ENCODE measurements around the gene BCL11B. TPM values are rescaled to one million over a fixed set of nuclear protein-coding genes. Genes with fewer than 3 reads are reported as not detected.

Gene BCL11B
- total and polyA plus RNA-seq, 2 donors (not counting 1 experiment from before 2014, with no cell fraction given): 0.33 to 0.42 TPM

DNA sequence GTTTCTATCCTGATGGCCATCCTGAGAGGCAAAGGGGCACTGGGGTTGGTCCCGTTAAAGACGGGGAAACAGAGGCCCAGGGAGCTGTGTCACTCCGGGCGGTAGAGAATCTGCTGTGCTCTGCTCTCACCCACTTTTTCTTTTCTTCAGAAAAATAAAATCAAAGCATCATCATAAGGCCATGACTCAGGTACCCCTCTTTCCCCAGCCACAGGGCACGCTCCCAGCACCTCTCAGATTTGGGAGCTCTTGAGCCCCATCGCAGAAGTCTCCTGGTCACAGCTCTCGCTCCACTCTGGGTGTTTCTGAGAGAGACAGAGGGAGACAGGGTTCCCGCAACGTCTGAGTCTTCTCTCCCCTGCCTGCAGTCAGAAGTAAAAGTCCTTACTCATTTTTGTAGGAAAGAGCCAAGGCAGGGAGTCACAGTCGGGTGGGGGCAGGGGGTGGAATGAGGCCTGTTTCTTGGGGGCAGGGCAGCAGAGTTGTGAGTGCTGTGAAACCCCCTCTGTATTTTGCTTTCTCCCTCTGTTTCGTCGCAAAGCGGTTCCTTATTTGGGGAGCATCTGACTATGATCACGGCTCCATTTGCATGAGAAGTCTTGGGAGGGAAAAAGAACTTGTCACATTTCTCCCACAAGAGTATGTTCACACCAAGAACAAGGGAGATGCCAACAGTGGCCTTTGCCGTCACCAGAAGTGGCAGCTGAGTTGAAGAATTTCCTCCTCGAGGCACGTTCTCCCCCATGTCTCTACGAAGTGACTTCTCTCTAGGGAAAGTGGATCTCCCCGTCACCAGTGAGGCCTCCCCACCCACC lies 139.0 kb downstream of the BCL11B start:
- Mint-ChIP-seq H3K4me1 (no peaks in the 10 kb centered on the region), H3K27ac (no peak overlapping the region), H3K27me3 (no peaks in the 10 kb centered on the region), H3K9me3 (ENCODE audit: insufficient read depth) (peaks cover 4% of the 10 kb centered on the region), H3K4me3 (no peak overlapping the region)
- Histone ChIP-seq H2AFZ (ENCODE audit: insufficient read depth, low read depth, low read length, poor library complexity, severe bottlenecking) (no peak overlapping the region), H3K27me3 (replicated peaks in 1 of 4; ENCODE audit: control extremely low read depth in 1 of 4, control insufficient read depth in 3 of 4, insufficient read depth in 4 of 4, low read length in 3 of 4) (no peaks in the 10 kb centered on the region), H3K4me2 (replicated peaks; ENCODE audit: low read depth, low read length, poor library complexity, severe bottlenecking) (no peak overlapping the region), H3K4me3 (ENCODE audit: control extremely low read depth in 1 of 5, extremely low read depth in 1 of 5, insufficient read depth in 1 of 5, low read depth in 2 of 5, low read length in 4 of 5) (no peak overlapping the region), H3K9ac (ENCODE audit: low read length) (no peak overlapping the region), H3K27ac (ENCODE audit: low read length in 2 of 2) (no peak overlapping the region), H3K36me3 (replicated peaks in 1 of 2; ENCODE audit: control extremely low read depth in 1 of 2, control insufficient read depth in 1 of 2, extremely low read depth in 1 of 2, insufficient read depth in 2 of 2, low read length in 1 of 2) (no peaks in the 10 kb centered on the region), H3K9me3 (ENCODE audit: control extremely low read depth in 1 of 3, control insufficient read depth in 2 of 3, insufficient read depth in 1 of 3, low read length in 2 of 3) (peaks cover 0 to 47% (median 0%) of the 10 kb centered on the region in 3 donors), H3K79me2 (ENCODE audit: control insufficient read depth, insufficient read depth, low read length) (no peaks in the 10 kb centered on the region), H4K20me1 (ENCODE audit: control insufficient read depth, insufficient read depth, low read length, poor library complexity, severe bottlenecking) (no peaks in the 10 kb centered on the region), H3K4me1 (ENCODE audit: control insufficient read depth in 2 of 2, insufficient read depth in 2 of 2, low read length in 2 of 2) (no peaks in the 10 kb centered on the region)
- ChIA-PET POLR2A (no interaction called here), CTCF (interaction anchor here (0.6 kb wide), 1 partner anchor 797 kb away, joined by 6 read pairs; no protein-coding TSS in a partner anchor)
- TF ChIP-seq EZH2 (IDR thresholded peaks at IDR 0.05; ENCODE audit: borderline replicate concordance, insufficient read depth, low read depth, low read length, poor library complexity, severe bottlenecking) (no peak), CTCF (IDR thresholded peaks at IDR 0.05) (no peak)
- DNase-seq (no peak), ATAC-seq (ENCODE audit: low read depth) (no peak)
- intact Hi-C loops (cut with micrococcal nuclease): no loop called here
- 83% methylated on average over 9 of the region's 19 CpGs for WGBS (ENCODE audit: insufficient coverage)

DNA sequence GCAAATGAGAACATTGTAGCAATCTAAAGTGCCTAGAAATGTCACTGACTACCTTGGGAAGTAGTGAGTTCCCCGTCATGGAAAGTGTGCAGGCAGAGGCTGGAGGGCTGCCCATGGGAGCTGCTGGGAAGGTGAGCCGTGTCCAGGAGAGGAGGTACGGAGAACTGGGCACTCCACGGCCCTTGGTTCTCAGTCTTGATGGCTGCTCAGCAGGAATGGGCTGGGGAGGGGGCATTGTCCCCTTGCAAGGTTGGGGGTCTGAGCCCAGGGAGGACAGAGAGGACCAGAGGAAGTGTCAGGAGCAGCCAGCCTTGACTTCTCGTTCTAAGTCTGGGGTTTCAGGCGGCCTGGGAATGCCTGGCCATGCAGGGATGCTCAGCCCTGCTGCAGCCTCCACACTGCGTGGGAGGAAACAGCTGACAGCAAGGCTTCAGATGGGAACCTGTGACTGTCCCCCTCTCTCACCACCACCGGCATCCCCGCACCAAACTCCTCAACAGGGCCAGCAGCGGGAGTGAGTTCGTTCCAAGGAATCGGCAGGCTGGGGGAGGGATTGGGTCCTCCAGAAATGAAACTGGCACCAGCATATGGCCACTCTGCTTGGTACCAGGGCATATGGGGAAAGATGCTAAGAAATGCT lies 140.2 kb downstream of the BCL11B start:
- POLR2A ChIA-PET: no interaction called here
- H3K9me3 Mint-ChIP-seq (ENCODE audit: insufficient read depth): peaks cover 2% of the 10 kb centered on the region
- Histone ChIP-seq H3K36me3 (replicated peaks in 1 of 2; ENCODE audit: control extremely low read depth in 1 of 2, control insufficient read depth in 1 of 2, extremely low read depth in 1 of 2, insufficient read depth in 2 of 2, low read length in 1 of 2) (no peaks in the 10 kb centered on the region), H3K27ac (ENCODE audit: low read length in 2 of 2) (no peak overlapping the region), H3K9ac (ENCODE audit: low read length) (no peak overlapping the region), H4K20me1 (ENCODE audit: control insufficient read depth, insufficient read depth, low read length, poor library complexity, severe bottlenecking) (no peaks in the 10 kb centered on the region), H3K4me1 (ENCODE audit: control insufficient read depth in 2 of 2, insufficient read depth in 2 of 2, low read length in 2 of 2) (no peaks in the 10 kb centered on the region), H3K4me3 (ENCODE audit: control extremely low read depth in 1 of 5, extremely low read depth in 1 of 5, insufficient read depth in 1 of 5, low read depth in 2 of 5, low read length in 4 of 5) (no peak overlapping the region), H2AFZ (ENCODE audit: insufficient read depth, low read depth, low read length, poor library complexity, severe bottlenecking) (no peak overlapping the region), H3K27me3 (replicated peaks in 1 of 4; ENCODE audit: control extremely low read depth in 1 of 4, control insufficient read depth in 3 of 4, insufficient read depth in 4 of 4, low read length in 3 of 4) (no peaks in the 10 kb centered on the region), H3K4me2 (replicated peaks; ENCODE audit: low read depth, low read length, poor library complexity, severe bottlenecking) (no peak overlapping the region), H3K79me2 (ENCODE audit: control insufficient read depth, insufficient read depth, low read length) (no peaks in the 10 kb centered on the region), H3K9me3 (ENCODE audit: control extremely low read depth in 1 of 3, control insufficient read depth in 2 of 3, insufficient read depth in 1 of 3, low read length in 2 of 3) (peaks cover 0 to 37% (median 0%) of the 10 kb centered on the region in 3 donors)
- no peaks in the 10 kb centered on the region for H3K4me1 Mint-ChIP-seq
- CTCF ChIA-PET: no interaction called here
- no peak overlapping the region for H3K27ac Mint-ChIP-seq
- TF ChIP-seq EZH2 (IDR thresholded peaks at IDR 0.05; ENCODE audit: borderline replicate concordance, insufficient read depth, low read depth, low read length, poor library complexity, severe bottlenecking) (no peak), CTCF (IDR thresholded peaks at IDR 0.05) (no peak)
- no peak for DNase-seq
- H3K4me3 Mint-ChIP-seq: no peak overlapping the region
- intact Hi-C loops (cut with micrococcal nuclease): no loop called here
- 94% methylated on average over 10 of the region's 12 CpGs for WGBS (ENCODE audit: insufficient coverage)
- no peak for ATAC-seq (ENCODE audit: low read depth)
- no peaks in the 10 kb centered on the region for H3K27me3 Mint-ChIP-seq
